GM21576 (cell line): ENCODE data around the gene CD109.
"Not testable (repeated sequence)": the region's sequence is repeated elsewhere in the genome, so short reads cannot be mapped to it uniquely, and the experiment has no call there.

Source experiments
- ATAC-seq: cut with Tn5 transposase; IDR thresholded peaks from one replicate; pipeline ENCODE4 v1.9.1; 2021; ENCODE audit warnings: mild to moderate bottlenecking, moderate library complexity; ENCODE audit not compliant: unreplicated experiment

CD109 gene

DNA sequence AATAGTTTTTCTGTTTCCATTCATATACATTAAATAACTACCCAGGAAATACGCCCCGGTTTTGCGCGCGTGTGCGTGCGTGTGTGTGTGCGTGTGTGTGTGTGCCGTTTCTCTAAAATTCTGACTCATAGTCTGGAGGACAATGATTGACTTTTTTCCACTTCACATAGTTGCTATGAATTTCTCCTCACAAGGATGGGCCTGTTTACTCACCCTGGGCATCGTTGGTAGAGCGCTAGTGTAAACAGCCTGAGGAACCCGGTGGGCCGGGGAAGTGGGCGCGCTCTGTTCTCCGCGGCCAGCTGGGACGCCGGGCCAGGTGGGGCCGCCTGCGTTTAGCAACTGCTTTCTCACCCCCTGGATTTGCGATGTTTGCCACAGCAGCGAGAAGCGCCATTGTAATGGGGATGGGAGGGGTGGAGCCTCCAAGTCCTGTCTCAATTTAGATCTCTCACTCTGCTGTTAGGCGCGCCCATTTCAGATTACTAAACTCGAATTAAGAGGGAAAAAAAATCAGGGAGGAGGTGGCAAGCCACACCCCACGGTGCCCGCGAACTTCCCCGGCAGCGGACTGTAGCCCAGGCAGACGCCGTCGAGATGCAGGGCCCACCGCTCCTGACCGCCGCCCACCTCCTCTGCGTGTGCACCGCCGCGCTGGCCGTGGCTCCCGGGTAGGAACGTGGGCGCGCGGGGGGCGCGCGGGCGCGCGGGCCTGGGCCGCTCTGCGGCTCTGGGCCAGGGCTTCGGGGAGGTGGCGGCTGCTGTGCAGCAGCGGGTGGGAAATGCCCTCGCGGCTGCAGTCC is at the start of gene CD109:
Gene CD109 (plus strand): TSS at position 585 of the 803 bp plus-strand sequence. CDS start 13 bp downstream, at position 598.
- peak; percentile 57 for ATAC-seq

DNA sequence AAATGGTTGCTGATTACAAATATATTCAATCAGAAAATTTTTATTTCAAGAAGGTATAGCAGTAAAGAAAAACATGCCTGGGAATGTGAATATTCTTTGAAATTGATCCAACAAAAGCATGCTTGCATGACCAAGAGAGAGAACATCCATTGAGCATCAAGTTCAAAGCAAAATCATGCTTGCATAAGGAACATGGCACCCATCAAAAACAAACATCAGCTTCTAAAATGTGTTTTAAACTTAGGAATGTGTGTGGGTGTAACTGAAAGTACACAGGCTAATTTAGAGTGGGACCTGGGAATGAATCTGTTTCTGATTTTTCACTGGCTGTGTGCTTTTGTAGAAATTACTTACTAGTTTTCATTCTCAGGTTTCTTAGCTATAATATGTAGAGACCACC is 47.8 kb upstream of the CD109 start:
- no peak for ATAC-seq

DNA sequence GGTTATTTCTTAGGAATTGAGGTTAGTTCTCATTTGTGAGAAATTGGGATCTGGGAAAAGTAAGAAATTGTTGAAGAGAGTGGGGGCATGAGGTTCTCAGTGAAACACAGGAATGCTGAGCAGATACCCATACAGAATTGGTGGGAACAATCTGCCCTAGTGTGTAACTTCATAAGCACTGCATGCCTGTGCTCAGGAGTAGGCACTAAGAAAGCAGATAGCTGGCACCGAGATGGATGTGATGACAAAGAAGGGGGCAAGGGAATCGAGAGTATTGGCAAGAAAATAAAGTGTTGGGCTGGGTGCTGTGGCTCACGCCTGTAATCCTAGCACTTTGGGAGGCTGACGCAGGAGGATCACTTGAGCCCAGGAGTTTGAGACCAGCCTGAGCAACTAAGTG is 46.2 kb upstream of the CD109 start:
- ATAC-seq = no peak

GRCh38 chr6:73652637-73653570 is 43.1 kb upstream of the CD109 start:
- ATAC-seq = peak; percentile 46

DNA sequence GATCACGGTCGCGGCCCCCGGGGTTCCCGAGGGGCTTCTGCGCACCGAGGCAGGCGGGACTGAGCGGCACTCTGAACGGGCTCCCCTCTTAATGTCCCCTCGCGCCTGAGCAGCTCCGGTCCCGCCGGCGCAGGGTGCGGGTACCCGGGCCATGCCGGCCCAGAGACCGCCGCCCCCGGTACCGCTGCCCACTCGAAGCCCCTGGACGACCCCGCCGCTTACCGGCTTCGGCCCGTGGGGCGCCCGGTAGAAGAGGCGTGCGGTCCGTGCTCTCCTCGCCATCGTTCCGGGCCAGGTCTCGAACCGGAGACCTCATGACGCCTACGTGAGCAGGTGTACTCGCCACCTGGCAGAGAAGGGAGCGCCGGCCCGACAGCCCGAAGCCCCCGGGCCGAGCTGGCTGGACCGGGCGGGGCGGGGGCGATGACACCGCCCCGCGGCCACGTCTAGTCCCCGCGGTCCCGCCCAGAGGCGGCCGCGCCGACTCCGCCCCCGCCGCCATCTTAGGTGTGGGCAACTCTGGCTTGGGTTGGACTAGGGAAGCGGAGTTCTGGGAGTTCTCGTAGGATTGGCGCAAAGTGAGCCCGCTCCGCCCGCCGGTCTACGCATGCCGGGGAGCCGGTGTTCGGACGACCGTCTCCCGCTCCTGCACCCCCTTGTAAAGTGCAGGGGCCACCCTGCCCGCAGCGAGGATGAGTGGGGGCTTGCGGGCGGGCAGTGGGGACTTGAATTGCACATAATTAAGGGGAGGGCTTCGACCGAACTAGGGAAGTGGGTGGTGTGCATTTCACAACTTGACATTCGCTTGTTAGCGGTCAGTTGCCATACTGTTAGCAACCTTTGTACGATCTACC is 42.2 kb upstream of the CD109 start, which contains the start of gene SLC17A5:
Gene SLC17A5 (minus strand): TSS at position 422 of the 854 bp plus-strand sequence. CDS start 106 bp downstream, at position 316.
- peak; percentile 83 for ATAC-seq

DNA sequence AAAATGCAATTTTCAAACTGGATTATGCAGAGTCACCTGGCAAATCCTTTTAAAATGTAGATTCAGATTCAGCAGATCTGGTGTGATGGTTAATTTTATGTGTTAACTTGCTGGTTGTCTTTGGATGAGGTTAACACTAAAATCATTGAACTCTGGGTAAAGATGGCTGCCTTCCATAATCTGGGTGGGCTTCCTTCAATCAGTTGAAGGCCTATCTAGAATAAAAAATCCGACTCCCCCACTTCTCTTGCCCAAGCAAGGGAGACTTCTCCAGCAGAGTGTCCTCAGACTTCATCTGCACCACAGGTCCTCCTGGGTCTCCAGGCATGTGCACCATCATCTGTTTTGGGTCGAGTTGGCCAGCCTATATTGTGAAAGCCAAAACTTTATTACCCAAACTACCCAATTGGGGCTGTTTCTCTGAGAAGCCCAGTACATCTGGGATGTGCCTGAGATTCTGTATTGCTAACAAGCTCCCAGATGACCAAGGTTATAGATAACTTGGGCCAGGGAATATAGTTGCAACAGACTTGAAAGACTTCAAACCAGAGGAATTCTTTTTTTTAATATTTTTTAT is 40.6 kb upstream of the CD109 start:
- ATAC-seq = no peak

DNA sequence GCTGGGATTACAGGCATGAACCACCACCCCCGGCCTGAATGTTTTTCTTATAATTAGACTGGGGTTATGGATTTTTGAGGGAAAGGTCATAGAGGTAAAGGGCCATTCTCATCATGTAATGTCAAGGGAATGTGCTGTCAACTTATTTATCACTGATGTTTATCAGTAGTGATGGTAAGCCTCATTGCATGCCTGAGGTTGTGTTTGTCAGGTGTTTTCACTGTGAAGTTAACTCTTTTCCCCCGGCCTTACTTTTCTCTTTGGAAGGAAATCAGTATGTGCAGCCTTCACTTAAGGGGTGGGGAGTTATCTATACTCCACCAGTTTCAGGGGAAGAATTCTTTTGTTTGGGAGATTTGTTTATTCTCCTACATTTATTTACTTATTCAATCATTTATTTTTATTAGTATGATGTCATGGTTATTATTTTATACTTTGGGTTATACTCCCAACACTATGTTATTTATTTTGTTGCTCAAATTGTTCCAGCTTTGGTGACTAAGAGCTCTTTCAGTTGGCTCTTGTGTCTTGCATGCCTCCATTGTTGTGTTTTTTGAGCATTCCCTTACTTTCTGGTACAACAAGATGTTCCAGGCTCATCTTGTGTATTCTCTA is 39.4 kb upstream of the CD109 start:
- no peak for ATAC-seq

- ATAC-seq = no peak
Measured at GRCh38 chr6:73657201-73657600, 38.8 kb upstream of the CD109 start.

GRCh38 chr6:73664701-73665100 is 31.3 kb upstream of the CD109 start:
- no peak for ATAC-seq

GRCh38 chr6:73665686-73666319 is 30.2 kb upstream of the CD109 start:
- peak; percentile 86 for ATAC-seq

DNA sequence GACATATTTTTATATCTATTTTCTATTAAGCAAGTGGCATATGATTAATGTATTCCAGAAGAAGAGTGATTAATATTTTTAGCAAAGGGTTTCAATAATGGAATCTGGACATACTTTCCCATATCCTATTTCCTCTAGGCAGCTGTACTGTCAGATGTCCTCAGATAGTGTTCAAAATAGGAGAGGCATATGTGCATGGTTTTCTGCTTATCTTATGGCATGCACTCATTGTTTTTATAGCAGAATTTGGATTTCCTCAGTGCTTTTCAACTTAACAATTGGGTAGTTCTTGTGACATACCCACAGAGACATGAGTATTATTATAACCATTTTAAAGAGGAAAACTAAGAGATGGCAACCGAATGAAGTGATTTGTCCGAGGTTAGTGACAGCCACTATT is 29.6 kb upstream of the CD109 start:
- no peak for ATAC-seq

GRCh38 chr6:73667798-73668197 is 28.2 kb upstream of the CD109 start:
- ATAC-seq = no peak

DNA sequence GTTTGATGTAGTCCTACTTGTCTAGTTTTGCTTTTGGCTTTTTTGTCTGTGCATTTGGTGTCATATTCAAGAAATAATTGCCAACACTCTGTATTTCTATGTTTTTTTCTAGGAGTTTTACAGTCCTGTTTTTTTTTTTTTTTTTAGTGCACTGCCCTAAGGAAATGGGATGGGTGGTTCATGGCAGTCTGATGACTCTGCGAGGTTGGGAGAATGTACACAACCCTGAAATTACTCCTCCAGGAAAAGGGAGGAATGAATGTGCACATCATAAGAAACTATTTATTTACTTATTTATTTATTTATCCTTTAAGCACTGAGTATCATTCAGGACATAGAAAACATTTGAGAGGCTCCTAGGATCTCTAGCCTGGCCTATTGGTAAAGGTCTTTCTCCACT is 27.0 kb upstream of the CD109 start:
- ATAC-seq = no peak

DNA sequence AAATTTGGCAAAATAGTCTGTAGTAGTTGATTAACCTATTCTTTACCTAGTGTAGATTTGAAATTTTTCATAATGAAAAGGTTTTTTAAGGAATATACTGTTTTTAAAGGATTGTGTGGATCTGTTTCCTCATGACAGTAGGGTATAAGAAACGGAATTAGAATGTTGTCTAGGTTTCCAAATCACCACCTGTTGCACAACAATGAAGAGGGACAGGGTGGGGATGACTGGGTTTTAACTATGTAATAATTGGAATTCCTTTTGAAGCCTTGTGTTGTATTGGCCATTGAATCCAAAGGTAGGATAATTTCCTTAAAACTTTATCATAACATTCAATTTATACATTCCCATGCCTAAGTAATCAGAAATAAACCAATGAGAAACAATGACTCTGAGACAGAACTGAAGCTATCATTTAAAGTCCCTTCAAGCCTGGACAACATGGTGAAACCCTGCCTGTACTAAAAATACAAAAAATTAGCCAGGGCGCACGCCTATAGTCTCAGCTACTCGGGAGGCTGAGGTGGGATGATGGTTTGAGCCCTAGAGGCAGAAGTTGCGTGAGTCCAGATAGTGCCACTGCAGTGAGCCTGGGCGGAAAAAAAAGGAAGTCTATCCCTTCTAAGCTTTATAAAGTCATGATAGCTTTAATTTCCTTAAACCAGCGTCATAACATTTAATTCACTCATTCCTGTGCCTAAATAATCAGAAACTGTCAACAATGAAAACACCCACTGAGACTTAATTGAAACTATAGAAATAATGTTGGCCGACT is 23.9 kb upstream of the CD109 start:
- ATAC-seq = no peak

- peak; percentile 87 for ATAC-seq
Measured at GRCh38 chr6:73675466-73676098, 20.4 kb upstream of the CD109 start.

DNA sequence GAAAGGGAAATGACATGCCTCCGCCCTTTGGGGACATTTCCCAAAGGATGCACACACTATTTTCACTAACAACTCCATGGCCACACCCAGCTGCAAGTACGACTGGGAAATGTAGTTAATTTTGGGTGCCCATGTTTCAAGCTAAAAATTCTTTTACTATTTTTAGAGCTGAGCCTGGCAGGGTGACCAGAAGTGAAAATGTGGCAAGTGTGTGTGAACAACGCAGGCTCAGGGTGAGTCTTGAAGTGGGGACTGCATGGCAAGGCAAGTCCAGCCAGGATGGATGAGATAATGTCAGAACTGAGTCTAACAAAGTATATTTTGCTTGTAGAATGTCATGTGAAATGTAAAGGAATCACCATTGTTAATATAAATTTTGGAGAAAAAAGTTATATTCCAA is 17.0 kb upstream of the CD109 start:
- no peak for ATAC-seq

DNA sequence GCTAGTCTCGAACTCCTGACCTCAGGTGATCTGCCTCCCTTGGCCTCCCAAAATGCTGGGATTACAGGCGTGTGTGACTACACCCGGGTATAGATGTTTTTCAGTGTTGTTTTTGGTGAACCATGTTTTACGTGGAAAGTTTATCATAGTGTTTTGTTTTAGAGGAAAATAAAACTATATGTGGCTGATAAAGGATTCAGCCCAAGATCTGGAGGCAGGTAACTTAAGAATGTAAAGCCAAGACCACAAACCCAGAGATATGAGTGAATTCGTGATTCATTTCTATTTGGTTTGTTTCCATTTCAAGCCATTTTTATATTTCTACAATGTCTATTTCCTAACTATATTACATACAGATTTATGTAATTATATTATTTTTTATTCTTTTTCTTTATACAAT is 16.2 kb upstream of the CD109 start:
- ATAC-seq = not testable (repeated sequence)

DNA sequence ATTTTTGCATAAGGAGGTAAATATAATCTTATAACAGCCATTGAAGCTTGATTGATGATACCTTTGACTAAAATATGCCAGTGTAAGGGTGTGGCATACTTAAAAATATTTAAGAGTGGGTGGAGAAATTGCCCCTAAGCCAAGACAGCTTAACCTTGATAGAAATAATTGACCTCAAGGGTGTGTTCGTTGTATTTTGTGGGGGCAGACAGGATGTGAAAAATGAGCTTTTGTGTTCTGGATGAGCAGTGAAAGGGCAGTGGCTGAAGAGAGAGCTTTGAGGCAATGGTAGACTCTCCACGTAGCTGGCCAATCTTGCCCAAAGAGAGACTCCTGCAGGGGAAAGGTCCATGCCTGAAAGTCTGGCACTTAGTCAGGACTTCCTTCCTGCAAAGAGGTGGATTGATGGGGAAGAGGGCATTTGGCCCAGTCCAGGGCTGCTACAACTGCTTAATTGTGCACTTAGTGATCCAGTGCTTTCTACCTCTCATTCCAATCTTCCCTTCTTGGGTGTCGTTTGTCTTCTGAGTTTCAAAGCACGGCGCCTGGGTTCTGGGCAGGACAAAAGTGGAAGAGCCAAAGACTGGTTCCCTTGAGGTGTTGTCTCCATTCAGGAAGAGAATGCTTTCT is 15.6 kb upstream of the CD109 start:
- no peak for ATAC-seq
